ENCODE results near the gene RTF2.

GRCh38 chr20:56518126-56518525, 49.7 kb downstream of the RTF2 start:
- TF ChIP-seq CTCF (conservative IDR thresholded peaks at IDR 0.05; ENCODE audit: low read depth, low read length), result no peak
- no peak for TF ChIP-seq EZH2 (IDR thresholded peaks at IDR 0.05; ENCODE audit: borderline replicate concordance, low read depth, low read length, poor library complexity, severe bottlenecking)
